Mucosa of descending colon (tissue), 3 donors: Measurements from ENCODE around the gene NEURL4. TPM values are rescaled to one million over a fixed set of nuclear protein-coding genes. Genes with fewer than 3 reads are reported as not detected.
A peak's percentile ranks its signal among the peaks of the same experiment; 100 is the strongest.

Experiments
- ATAC-seq: fragments of 200-7000 bp; cut with Tn5 transposase; one replicate; pipeline ENCODE4 v1.9.1; 2020; ENCODE audit warnings: mild to moderate bottlenecking, moderate library complexity
- DNase-seq, 3 donors: peaks; one replicate each; pipeline ENCODE4 v3.0.0-alpha.2; 2020
- H3K36me3 ChIP-seq: fragments of 200-600 bp; one replicate; pipeline ENCODE4 v1.8.0; 2021; ENCODE audit warnings: low read depth, mild to moderate bottlenecking
- H3K4me1 ChIP-seq: fragments of 200-600 bp; one replicate; pipeline ENCODE4 v1.8.0; 2021; ENCODE audit warnings: low read depth, mild to moderate bottlenecking
- H3K4me3 ChIP-seq: fragments of 200-600 bp; one replicate; pipeline ENCODE4 v1.8.0; 2021; ENCODE audit warnings: mild to moderate bottlenecking
- H3K9me3 ChIP-seq: fragments of 200-600 bp; one replicate; pipeline ENCODE4 v1.8.0; 2021; ENCODE audit warnings: mild to moderate bottlenecking
- CTCF ChIP-seq: fragments of 200-600 bp; IDR thresholded peaks from one replicate; pipeline ENCODE4 v1.8.0; 2022; ENCODE audit warnings: antibody characterized with exemption, mild to moderate bottlenecking
- intact Hi-C, 2 donors: fragments of 100-400 bp; cut with DNase I in 1 of 2; cut with micrococcal nuclease in 1 of 2; formaldehyde crosslinking; loops; one replicate each; pipeline versions ENCODE4 v1.11.0 to v1.11.1; 2022; cut with DNase I, micrococcal nuclease
- total RNA-seq, 3 donors: library from RNA; stranded (reverse); fragmentation: NEBNext Ultra II Directional in 2 of 3; extraction: Animal tissue kit (Norgen Biotek cat#: 25700) in 2 of 3; gene quantifications; one replicate each; pipeline versions ENCODE4 v1.2.1 to v1.2.4, GENCODE V29; 2021 to 2023
- donor health status: DM: no; HTN: no; CAD: no; lungs with moderate emphysema.
- donor health status: DM: no; HTN: no; CAD: no.
- donor health status: DM: no; HTN: yes; CAD: no.

The NEURL4 gene
- total RNA-seq, 3 donors from 2014 or later, result 39.0 to 59.1 (median 44.9) TPM

- H3K36me3 ChIP-seq, result no peaks in the 10 kb centered on the region
- TF ChIP-seq CTCF, result no peak
- peak in 1 of 3 donors; percentile 41 for DNase-seq
Measured at GRCh38 chr17:7292729-7293128, 36.4 kb downstream of the NEURL4 start.

GRCh38 chr17:7292194-7292593 is 36.9 kb downstream of the NEURL4 start:
- TF ChIP-seq CTCF, result no peak
- peaks cover 23% of the 10 kb centered on the region for H3K4me1 ChIP-seq
- H3K9me3 ChIP-seq, result no peaks in the 10 kb centered on the region
- no peaks in the 10 kb centered on the region for H3K36me3 ChIP-seq
- DNase-seq (no peak), ATAC-seq (no peak)
- H3K4me3 ChIP-seq, result no peak overlapping the region
- intact Hi-C loops, result no loop called here

More at GRCh38 chr17:7292729-7293128, 36.4 kb downstream of the NEURL4 start:
- Histone ChIP-seq H3K4me1 (peaks cover 23% of the 10 kb centered on the region), H3K4me3 (no peak overlapping the region), H3K9me3 (no peaks in the 10 kb centered on the region)
- intact Hi-C loops, result no loop called here
- no peak for ATAC-seq

GRCh38 chr17:7290685-7291084 is 38.5 kb downstream of the NEURL4 start:
- no peak for ATAC-seq
- Histone ChIP-seq H3K36me3 (no peaks in the 10 kb centered on the region), H3K4me3 (no peak overlapping the region), H3K9me3 (no peaks in the 10 kb centered on the region), H3K4me1 (peaks cover 14% of the 10 kb centered on the region)
- intact Hi-C loops, result no loop called here
- no peak for TF ChIP-seq CTCF
- no peak for DNase-seq

- peaks cover 10% of the 10 kb centered on the region for H3K4me1 ChIP-seq
- H3K4me3 ChIP-seq, result no peak overlapping the region
- H3K36me3 ChIP-seq, result no peaks in the 10 kb centered on the region
- no peak for DNase-seq
- TF ChIP-seq CTCF, result no peak
- intact Hi-C loops, result no loop called here
- no peaks in the 10 kb centered on the region for H3K9me3 ChIP-seq
- no peak for ATAC-seq
Measured at GRCh38 chr17:7290166-7290565, 39.0 kb downstream of the NEURL4 start.

GRCh38 chr17:7289256-7290032 is 39.7 kb downstream of the NEURL4 start:
- Histone ChIP-seq H3K4me1 (peaks cover 8% of the 10 kb centered on the region), H3K9me3 (no peaks in the 10 kb centered on the region), H3K36me3 (no peaks in the 10 kb centered on the region), H3K4me3 (no peak overlapping the region)
- no peak for ATAC-seq
- no peak for TF ChIP-seq CTCF
- no peak for DNase-seq
- intact Hi-C loops, result no loop called here
